ENCODE results near the gene TREML1. TPM values are rescaled to one million over a fixed set of nuclear protein-coding genes. Genes with fewer than 3 reads are reported as not detected.
"Not testable (repeated sequence)": the region's sequence is repeated elsewhere in the genome, so short reads cannot be mapped to it uniquely, and the experiment has no call there.

The TREML1 gene
- total RNA-seq, 4 donors from 2014 or later, result not detected

DNA sequence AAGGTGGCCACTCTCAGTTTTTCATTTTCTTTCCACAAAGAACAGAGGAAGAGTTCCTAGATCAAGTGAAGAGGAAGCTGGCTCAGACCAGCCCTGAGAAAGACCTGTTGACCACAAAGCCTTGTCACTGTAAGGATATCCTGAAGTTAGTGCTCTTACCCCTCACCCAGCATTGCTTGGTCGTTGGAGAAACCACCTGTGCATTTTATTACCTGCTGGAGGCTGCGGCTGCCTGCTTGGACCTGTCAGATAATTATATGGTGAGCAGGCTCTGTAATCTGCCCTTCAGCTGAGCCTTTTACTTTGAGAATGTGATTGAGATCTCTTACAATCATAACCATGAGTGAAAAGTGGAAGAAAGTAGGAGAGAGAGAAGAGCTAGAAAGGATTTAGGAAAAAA lies 21.9 kb downstream of the TREML1 start:
- intact Hi-C loops (cut with DNase I), result no loop called here
- Histone ChIP-seq H3K9me3 (no peaks in the 10 kb centered on the region), H3K36me3 (peaks cover 0 to 16% of the 10 kb centered on the region in 2 donors), H3K27ac (no peak overlapping the region), H3K4me1 (no peaks in the 10 kb centered on the region), H3K4me3 (replicated peaks in 1 of 3) (no peak overlapping the region), H3K27me3 (no peaks in the 10 kb centered on the region)
- WGBS, 2 donors, result 63 to 65% methylated on average over 2 of the region's 2 CpGs
- no peak for DNase-seq
- TF ChIP-seq POLR2A (IDR thresholded peaks at IDR 0.05) (no peak), CTCF (IDR thresholded peaks at IDR 0.05) (no peak)

DNA sequence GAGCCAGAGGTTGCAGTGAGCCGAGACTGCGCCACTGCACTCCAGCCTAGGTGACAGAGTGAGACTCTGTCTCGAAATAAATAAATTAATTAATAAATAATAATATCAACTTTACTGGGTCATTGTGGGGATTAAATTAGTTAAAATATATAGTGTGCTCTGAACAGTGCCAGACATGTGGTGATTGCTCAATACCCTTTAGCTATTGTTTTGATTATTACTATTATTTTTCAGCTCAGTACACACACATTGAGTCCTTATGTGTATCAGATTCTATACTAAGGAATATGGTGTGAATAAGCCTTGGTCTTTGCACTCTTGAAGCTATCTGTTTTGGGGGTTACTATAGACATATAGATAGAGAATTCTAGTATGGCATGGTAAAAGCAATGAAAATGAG lies 28.9 kb downstream of the TREML1 start:
- intact Hi-C loops (cut with DNase I), result no loop called here
- TF ChIP-seq CTCF (IDR thresholded peaks at IDR 0.05) (no peak), POLR2A (IDR thresholded peaks at IDR 0.05) (no peak)
- Histone ChIP-seq H3K4me3 (replicated peaks in 1 of 3) (no peak overlapping the region), H3K4me1 (peaks cover 0 to 9% of the 10 kb centered on the region in 2 donors), H3K27me3 (no peaks in the 10 kb centered on the region), H3K9me3 (no peaks in the 10 kb centered on the region), H3K36me3 (peaks cover 0 to 4% of the 10 kb centered on the region in 2 donors), H3K27ac (no peak overlapping the region)
- 96 to 97% methylated on average over 3 of the region's 3 CpGs for WGBS, 2 donors
- no peak for DNase-seq

GRCh38 chr6:41122918-41123317 lies 31.2 kb downstream of the TREML1 start:
- no peak for TF ChIP-seq POLR2A (IDR thresholded peaks at IDR 0.05)
- WGBS, 2 donors, result 33 to 67% methylated on average over 1 of the region's 1 CpG
- DNase-seq, result no peak

GRCh38 chr6:41122373-41122772 lies 31.8 kb downstream of the TREML1 start:
- Histone ChIP-seq H3K27ac (no peak overlapping the region), H3K9me3 (no peaks in the 10 kb centered on the region), H3K36me3 (peaks cover 0 to 4% of the 10 kb centered on the region in 2 donors), H3K4me1 (peaks cover 0 to 9% of the 10 kb centered on the region in 2 donors), H3K4me3 (replicated peaks in 1 of 3) (no peak overlapping the region), H3K27me3 (no peaks in the 10 kb centered on the region)
- intact Hi-C loops (cut with DNase I), result no loop called here
- no peak for DNase-seq
- 56 to 67% methylated on average over 1 of the region's 1 CpG for WGBS, 2 donors
- TF ChIP-seq CTCF (IDR thresholded peaks at IDR 0.05), result no peak
- TF ChIP-seq POLR2A (IDR thresholded peaks at IDR 0.05), result no peak

More at GRCh38 chr6:41122918-41123317, 31.2 kb downstream of the TREML1 start:
- Histone ChIP-seq H3K4me3 (replicated peaks in 1 of 3) (no peak overlapping the region), H3K36me3 (peaks cover 0 to 4% of the 10 kb centered on the region in 2 donors), H3K4me1 (peaks cover 0 to 9% of the 10 kb centered on the region in 2 donors), H3K27ac (no peak overlapping the region), H3K9me3 (no peaks in the 10 kb centered on the region), H3K27me3 (no peaks in the 10 kb centered on the region)
- intact Hi-C loops (cut with DNase I), result no loop called here

DNA sequence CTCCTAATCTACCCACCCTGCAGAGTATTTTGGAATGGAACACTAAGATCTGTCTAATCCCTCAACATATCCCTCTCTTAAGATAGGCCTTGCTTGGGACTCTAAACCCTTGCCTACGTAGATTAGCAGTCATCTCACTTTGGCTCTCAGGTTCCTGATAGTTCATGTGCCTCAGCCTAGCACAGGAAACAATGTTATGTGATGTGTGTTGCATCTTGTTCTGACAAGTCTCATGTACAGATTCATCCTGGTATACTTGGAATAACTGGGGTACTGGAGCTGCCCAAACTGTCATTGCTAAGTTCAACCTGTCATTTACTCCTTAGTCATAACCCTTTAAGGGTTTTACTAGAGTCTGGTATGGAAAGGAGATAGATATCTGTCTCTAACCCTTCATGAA lies 34.1 kb downstream of the TREML1 start:
- DNase-seq, result no peak
- intact Hi-C loops (cut with DNase I), result no loop called here

DNA sequence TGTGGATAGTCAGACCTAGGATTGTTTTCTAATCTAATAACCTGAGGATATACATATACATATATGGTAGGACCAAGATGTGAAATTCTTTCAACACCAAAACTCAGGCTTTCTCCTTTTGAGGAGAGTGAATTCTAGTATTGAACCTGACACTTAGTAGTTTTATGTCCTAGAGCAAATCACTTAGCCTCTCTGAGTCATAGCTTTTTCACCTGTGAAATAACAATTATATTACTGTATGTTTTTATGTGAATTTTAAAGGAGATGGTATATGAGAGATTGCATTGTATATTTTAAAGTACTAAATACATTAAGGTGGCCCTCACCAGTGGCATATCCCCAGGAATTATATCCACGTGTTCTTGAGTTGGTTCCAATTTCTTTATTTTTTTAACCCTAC lies 34.6 kb downstream of the TREML1 start:
- no peak for DNase-seq
- no peak overlapping the region for H3K4me3 ChIP-seq (replicated peaks in 1 of 3)
- intact Hi-C loops (cut with DNase I), result no loop called here
- H3K27ac ChIP-seq, result no peak overlapping the region
- no peaks in the 10 kb centered on the region for H3K9me3 ChIP-seq
- 77 to 80% methylated on average over 1 of the region's 1 CpG for WGBS, 2 donors
- TF ChIP-seq POLR2A (IDR thresholded peaks at IDR 0.05) (no peak), CTCF (IDR thresholded peaks at IDR 0.05) (no peak)
- peaks cover 0 to 1% of the 10 kb centered on the region in 2 donors for H3K36me3 ChIP-seq
- no peaks in the 10 kb centered on the region for H3K27me3 ChIP-seq
- H3K4me1 ChIP-seq, result peaks cover 0 to 20% of the 10 kb centered on the region in 2 donors

More for the DNA sequence above, 34.1 kb downstream of the TREML1 start:
- peaks cover 0 to 19% of the 10 kb centered on the region in 2 donors for H3K4me1 ChIP-seq
- 100% methylated on average over 1 of the region's 1 CpG for WGBS, 2 donors
- H3K4me3 ChIP-seq (replicated peaks in 1 of 3), result no peak overlapping the region
- H3K27me3 ChIP-seq, result no peaks in the 10 kb centered on the region
- no peak for TF ChIP-seq POLR2A (IDR thresholded peaks at IDR 0.05)
- H3K36me3 ChIP-seq, result peaks cover 0 to 4% of the 10 kb centered on the region in 2 donors
- H3K9me3 ChIP-seq, result no peaks in the 10 kb centered on the region
- no peak overlapping the region for H3K27ac ChIP-seq

DNA sequence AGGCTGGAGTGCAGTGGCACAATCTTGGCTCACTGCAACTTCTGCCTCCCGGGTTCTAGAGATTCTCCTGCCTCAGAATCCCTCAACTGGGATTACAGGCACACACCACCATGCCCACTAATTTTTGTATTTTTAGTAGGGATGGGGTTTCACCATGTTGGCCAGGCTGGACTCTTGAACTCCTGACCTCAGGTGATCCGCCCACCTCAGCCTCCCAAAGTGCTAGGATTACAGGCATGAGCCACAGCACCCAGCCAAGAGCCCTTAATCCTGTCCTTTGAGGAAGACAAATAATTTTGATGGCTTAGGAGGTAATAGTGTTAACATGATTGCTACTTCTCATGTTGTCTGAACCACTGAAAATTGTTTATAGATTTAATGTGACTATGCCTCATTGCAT lies 39.1 kb downstream of the TREML1 start:
- H3K4me3 ChIP-seq (replicated peaks in 1 of 3); H3K27ac ChIP-seq; H3K36me3 ChIP-seq; H3K27me3 ChIP-seq; DNase-seq; H3K9me3 ChIP-seq; intact Hi-C loops (cut with DNase I): not testable (repeated sequence)
- WGBS, 2 donors, result 50 to 78% methylated on average over 2 of the region's 2 CpGs
- H3K4me1 ChIP-seq, result peaks cover 0 to 11% of the 10 kb centered on the region in 2 donors
